HG02885 (cell line): ENCODE data around the gene OR5L1.

ENCODE experiments used
- ATAC-seq: cut with Tn5 transposase; IDR thresholded peaks from one replicate; pipeline ENCODE4 v1.9.1; 2021; ENCODE audit warnings: mild to moderate bottlenecking; ENCODE audit not compliant: unreplicated experiment, poor library complexity

OR5L1 gene

DNA sequence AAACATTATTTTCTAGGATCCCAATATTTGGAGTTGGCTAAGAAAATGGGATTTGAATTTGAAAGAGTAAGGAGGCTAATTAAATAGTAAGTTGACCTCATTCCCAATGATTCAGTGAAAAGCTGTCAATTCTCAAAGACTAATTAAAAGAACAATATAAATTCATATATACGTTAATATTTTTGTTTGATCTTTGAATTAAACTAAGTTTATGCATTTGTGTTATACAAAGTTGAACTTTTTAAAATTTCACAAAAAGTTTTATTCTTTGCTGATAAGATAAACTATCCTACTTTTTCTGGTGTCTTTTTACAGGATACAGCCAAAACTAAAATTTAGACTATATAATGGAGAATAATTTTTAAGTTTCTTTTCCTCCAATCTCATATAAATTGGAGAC is at the start of gene OR5L1:
Gene OR5L1, plus strand, starts transcription at position 301 of the 400 bp plus-strand sequence. CDS start 100 bp downstream, outside the sequence.
- no peak for ATAC-seq

DNA sequence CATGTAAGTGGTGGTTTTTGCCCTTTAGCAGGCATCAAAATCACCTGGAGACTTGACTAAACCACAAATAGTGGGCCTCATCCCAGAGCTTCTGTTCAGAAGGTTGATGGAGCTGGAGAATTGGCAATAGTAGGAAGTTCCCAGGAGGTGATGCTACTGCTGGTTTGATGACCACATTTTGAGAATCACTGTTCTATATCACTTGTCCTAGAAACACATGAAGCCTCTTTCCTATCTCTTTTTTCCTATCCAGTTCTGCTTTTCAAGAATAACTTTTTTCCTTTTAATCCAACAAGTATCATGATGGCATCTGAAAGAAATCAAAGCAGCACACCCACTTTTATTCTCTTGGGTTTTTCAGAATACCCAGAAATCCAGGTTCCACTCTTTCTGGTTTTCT is 38.0 kb upstream of the OR5L1 start, which contains the start of gene OR5D13:
Gene OR5D13, plus strand, starts transcription at position 301 of the 400 bp plus-strand sequence. Its CDS starts 0 bp downstream, at position 301.
- ATAC-seq = no peak

DNA sequence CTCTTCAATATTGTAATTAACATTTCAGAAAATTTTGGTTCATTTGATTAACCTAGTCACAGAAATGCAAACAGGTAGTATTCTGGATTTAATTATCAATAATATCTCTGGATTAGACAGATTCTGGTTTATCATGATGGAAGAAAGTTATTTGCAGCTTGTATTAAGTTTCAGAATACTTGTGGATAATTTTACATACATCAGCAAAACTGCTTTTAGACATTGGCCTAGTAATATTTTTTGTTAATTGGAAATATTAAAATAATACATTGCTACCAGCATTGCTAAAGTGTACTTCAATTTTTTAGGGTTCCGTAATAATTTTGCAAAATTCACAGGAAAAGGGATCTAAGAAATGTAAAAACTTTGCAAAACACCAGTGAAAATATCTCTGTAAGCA is 19.6 kb upstream of the OR5L1 start:
- no peak for ATAC-seq

DNA sequence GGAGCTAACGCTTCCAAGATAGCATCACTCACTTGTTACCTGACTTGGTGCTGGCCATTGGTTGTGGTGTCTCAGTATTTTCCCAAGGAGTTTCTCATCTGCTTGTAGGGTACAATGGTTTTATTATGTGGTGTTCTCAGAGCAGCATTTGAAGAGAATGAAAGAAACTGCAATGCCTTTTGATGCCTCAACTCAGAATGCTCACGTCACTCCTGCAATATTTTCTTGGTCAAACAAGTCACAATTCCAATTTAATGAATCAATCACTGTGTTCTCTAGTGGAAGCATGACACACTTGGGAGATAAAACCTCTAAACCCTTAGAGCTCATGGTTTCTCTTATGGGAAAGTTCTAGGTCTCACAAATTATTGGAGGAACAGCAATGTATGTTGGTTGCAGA is 17.8 kb upstream of the OR5L1 start:
- no peak for ATAC-seq

DNA sequence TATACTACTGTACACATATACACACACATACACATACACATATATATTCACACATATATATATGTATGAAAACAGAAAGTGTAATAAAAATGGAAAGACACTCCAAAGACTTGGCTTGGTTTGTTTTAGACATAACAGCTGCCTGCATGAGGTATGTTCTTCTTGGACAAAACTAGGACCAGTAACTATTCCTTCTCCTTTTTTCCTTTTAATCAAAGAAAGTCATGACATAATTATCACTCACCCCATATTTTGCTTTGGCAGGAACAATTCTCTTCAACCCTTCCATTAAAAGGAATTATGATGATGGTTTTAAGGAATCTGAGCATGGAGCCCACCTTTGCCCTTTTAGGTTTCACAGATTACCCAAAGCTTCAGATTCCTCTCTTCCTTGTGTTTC is 15.9 kb upstream of the OR5L1 start, which contains the start of gene OR5D14:
Gene OR5D14, plus strand, starts transcription at position 301 of the 400 bp plus-strand sequence. Its CDS starts 0 bp downstream, at position 301.
- no peak for ATAC-seq

DNA sequence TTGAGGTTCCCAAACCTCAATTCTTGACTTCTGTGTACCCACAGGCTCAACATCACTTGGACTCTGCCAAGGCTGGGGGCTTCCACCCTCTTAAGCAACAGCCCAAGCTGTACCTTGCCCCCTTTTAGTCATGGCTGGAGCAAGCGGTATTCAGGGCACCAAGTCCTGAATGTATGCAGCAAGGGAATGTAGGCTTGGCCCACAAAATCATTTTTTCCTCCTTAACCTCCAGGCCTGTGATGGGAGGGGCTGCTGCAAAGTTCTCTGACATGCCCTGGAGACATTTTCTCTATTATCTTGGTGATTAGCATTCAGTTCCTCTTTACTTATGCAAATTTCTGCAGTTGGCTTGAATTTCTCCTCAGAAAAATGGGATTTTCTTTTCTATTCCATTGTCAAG is 4.9 kb upstream of the OR5L1 start:
- ATAC-seq = no peak

DNA sequence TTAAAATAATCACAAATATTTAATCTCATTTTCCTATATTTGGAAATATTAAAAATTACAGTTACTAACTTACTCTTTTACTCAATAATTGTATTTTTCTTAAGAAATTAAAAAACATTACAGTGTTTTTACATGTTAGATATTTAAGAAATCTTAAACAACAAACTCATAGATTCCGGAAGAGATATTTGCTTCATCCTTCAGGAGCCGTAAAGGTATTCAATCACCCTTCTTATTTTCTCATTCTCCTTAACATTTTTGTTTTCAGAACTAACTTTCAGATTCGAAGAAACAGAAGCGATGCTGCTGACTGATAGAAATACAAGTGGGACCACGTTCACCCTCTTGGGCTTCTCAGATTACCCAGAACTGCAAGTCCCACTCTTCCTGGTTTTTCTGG is 8.2 kb downstream of the OR5L1 start, which contains the start of gene OR5D18:
Gene OR5D18, plus strand, starts transcription at position 301 of the 400 bp plus-strand sequence. Its CDS starts 0 bp downstream, at position 301.
- no peak for ATAC-seq

DNA sequence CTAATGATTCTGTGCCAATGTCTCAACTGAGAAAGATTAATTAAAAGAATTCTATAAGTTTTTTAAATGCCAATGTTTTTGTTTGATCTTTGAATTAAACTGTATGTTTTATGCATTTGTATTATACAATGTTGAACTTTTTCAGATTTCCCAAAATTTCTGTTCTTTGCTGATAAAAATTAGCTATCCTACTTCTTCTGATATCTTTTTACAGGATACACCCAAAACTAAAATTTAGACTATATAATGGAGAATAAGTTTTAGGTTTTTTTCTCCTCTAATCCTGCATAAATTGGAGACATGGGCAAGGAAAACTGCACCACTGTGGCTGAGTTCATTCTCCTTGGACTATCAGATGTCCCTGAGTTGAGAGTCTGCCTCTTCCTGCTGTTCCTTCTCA is 15.8 kb downstream of the OR5L1 start, which contains the start of gene OR5L2:
Gene OR5L2, plus strand, starts transcription at position 301 of the 400 bp plus-strand sequence. Its CDS starts 0 bp downstream, at position 301.
- no peak for ATAC-seq

DNA sequence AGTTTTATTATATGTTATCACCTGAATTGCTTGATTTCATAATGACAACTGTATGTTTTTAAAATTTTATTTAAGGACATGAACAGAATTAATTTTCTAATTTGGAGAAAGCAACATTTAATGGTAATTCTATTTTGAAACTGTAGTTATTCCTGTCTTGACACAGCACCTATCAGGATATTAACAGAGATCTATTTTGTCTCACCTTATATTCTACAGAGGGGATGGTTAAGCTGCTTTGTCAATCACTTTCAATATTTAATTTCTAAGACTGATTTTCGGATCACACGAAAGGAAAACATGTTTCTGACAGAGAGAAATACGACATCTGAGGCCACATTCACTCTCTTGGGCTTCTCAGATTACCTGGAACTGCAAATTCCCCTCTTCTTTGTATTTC is 27.3 kb downstream of the OR5L1 start, which contains the start of gene OR5D16:
Gene OR5D16, plus strand, starts transcription at position 301 of the 400 bp plus-strand sequence. Its CDS starts 0 bp downstream, at position 301.
- ATAC-seq = no peak

DNA sequence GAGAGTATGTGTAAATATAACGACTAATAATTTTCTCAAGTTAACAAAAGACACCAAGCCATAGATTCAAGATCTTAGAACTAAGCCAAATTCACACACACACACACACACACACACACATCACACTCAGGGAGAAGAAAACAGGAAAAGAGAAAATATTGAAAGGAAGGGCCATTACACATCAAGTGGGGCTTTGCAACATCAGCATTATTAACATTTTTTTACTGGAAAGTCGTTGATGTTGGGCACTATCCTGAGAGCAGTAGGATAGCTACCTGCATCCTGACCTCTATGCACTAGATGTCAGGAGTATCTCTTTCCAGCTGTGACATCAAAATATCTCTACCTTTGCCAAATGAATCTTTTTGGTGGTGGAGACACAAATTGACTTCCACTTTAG is 36.3 kb downstream of the OR5L1 start:
- ATAC-seq = no peak

DNA sequence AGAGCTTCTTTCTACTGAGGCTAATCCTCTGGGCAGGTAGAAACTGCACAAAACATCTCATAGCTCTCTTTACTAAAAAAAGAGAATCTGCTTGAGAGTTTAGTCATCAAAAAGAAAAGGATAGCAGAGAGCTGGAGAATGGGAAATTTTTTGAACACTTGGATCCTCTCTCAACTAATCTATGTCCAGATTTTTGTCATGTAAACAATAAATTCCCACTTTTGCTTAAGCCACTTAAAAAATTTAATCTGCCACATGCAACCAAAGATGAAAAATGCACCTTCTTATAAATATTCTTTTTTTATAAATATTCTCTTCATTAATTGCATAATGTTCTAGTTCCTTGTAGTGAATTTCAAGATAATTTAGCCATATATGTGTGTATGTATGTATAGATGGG is 37.9 kb downstream of the OR5L1 start:
- no peak for ATAC-seq

DNA sequence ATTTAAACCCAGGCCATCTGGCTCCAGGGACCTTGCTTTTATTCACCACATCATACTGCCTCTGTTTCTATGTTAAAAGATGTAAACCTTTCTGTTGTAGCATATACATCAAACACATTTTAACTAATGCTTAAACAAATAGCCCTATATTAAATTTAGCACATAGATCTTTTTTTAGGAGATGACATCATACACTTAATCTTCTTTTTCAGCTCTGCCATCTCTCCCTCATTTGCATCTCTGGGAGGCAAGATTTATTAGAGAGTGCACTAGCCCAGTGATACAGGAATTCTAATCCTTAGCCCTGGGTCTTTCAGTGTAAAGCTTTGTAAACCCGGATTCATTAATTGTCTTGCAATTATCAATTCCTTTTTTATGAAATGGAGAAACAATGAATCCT is 41.0 kb downstream of the OR5L1 start:
- ATAC-seq = no peak

DNA sequence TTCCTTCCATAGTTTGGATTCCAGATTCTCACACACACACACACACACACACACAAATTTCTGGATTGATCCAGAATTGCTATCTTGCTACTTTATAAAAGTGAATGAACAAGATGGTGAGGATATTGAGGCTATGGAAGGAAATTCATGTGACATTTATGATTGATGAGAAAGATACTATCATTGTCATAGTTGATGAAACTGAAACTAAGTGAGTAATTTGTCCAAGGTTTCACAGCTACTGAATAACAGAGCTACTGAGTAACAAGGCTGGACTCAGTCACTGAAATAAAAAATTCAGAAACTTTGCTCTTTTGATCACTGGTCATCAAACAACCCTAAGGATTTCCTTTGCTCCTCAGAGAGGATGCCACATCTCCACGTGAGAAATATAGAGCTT is 43.5 kb downstream of the OR5L1 start:
- no peak for ATAC-seq
